ENCODE measurements around the gene P2RX1.

DNA sequence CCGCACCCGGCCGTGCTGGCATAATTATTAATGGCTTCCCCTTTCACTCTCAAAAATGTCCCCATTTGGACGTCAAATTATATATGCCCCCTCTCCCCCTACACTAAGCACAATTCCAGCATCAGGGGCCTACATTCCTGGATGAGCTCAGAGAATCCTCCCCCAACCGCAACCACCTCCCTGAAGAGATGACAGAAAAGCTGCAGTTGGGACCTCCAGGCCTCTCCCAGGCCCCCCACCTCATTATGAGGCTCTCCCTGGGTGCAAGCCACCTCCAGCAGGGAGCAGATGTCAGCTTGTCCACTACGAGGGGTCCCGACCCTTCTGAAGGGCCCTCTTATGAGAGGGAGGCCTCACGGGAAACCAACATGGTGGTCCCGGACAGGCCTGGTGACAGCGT is 51.7 kb downstream of the P2RX1 start:
- TF ChIP-seq ELF4 (IDR thresholded peaks at IDR 0.05), result no peak
- TF ChIP-seq BHLHE40 (IDR thresholded peaks at IDR 0.05; ENCODE audit: borderline replicate concordance), result no peak
- no peak for TF ChIP-seq SP1 (IDR thresholded peaks at IDR 0.05)
- no peak for TF ChIP-seq FOXA1 (IDR thresholded peaks at IDR 0.05)
- no peak for TF ChIP-seq ARNT (IDR thresholded peaks at IDR 0.05)
- TF ChIP-seq FOXM1 (IDR thresholded peaks at IDR 0.05; ENCODE audit: borderline replicate concordance), result no peak
- no peak for TF ChIP-seq FOXK2 (IDR thresholded peaks at IDR 0.05)

Measured in HEK293T (cell line).